GM12878 (cell line): ENCODE results near the gene DCDC2.

Experiments
- BMI1 ChIP-seq: fragments of 450-650 bp; IDR thresholded peaks from 2 replicates; pipeline ENCODE4 v1.6.1; 2016; ENCODE audit warnings: mild to moderate bottlenecking, moderate library complexity, borderline replicate concordance
- NBN ChIP-seq: fragments of 450-650 bp; IDR thresholded peaks from 2 replicates; pipeline ENCODE4 v1.6.1; 2016
- POLR2A ChIP-seq: IDR thresholded peaks from 2 replicates; pipeline ENCODE4 v1.6.1; 2011; ENCODE audit warnings: low read depth, mild to moderate bottlenecking, low read length
- POLR2AphosphoS2 ChIP-seq: IDR thresholded peaks from 2 replicates; pipeline ENCODE4 v1.6.1; 2011; ENCODE audit warnings: low read depth, mild to moderate bottlenecking, low read length, improper control_type of control experiment, moderate library complexity
- RCOR1 ChIP-seq: conservative IDR thresholded peaks from 2 replicates; pipeline ENCODE4 v1.6.1; 2012; ENCODE audit warnings: low read depth, low read length, improper control_type of control experiment
- STAT1 ChIP-seq: fragments of 450-650 bp; conservative IDR thresholded peaks from 2 replicates; pipeline ENCODE4 v1.6.1; 2014; ENCODE audit warnings: antibody characterized with exemption, mild to moderate bottlenecking
- ZNF24 ChIP-seq: fragments of 450-650 bp; IDR thresholded peaks from 2 replicates; pipeline ENCODE4 v1.6.1; 2017; ENCODE audit warnings: antibody characterized with exemption, mild to moderate bottlenecking
- TF ChIP-seq, protein P1 (sequence below): IDR thresholded peaks from 2 replicates; pipeline ENCODE4 v1.6.1; 2012; ENCODE audit warnings: low read depth, low read length, improper control_type of control experiment
- TF ChIP-seq, protein P2 (sequence below): IDR thresholded peaks from 2 replicates; pipeline ENCODE4 v1.6.1; 2012; ENCODE audit warnings: low read depth, low read length, improper control_type of control experiment
- TF ChIP-seq, protein P3 (sequence below), 3 experiments: IDR thresholded peaks in 2 of 3; conservative IDR thresholded peaks in 1 of 3; 2 replicates each; pipeline ENCODE4 v1.5.1; 2011; ENCODE audit warnings: low read depth in 3 of 3, low read length in 3 of 3, mild to moderate bottlenecking in 3 of 3, control low read depth in 2 of 3, moderate library complexity in 2 of 3, inconsistent platforms in 1 of 3, mixed read lengths in 1 of 3; ENCODE audit not compliant: control insufficient read depth in 2 of 3, insufficient read depth in 1 of 3; ENCODE audit errors: extremely low read depth in 1 of 3
- TF ChIP-seq, protein P4 (sequence below): fragments of 450-650 bp; IDR thresholded peaks from 2 replicates; pipeline ENCODE4 v1.6.1; 2017; ENCODE audit warnings: mild to moderate bottlenecking
- TF ChIP-seq, protein P5 (sequence below): fragments of 450-650 bp; IDR thresholded peaks from 2 replicates; pipeline ENCODE4 v1.6.1; 2017; ENCODE audit warnings: mild to moderate bottlenecking, low read depth, inconsistent platforms; ENCODE audit not compliant: poor library complexity, severe bottlenecking
- TF ChIP-seq, protein P6 (sequence below): IDR thresholded peaks from 2 replicates; pipeline ENCODE4 v1.6.1; 2012; ENCODE audit warnings: improper control_type of control experiment, low read depth, low read length; ENCODE audit not compliant: insufficient replicate concordance

DNA sequence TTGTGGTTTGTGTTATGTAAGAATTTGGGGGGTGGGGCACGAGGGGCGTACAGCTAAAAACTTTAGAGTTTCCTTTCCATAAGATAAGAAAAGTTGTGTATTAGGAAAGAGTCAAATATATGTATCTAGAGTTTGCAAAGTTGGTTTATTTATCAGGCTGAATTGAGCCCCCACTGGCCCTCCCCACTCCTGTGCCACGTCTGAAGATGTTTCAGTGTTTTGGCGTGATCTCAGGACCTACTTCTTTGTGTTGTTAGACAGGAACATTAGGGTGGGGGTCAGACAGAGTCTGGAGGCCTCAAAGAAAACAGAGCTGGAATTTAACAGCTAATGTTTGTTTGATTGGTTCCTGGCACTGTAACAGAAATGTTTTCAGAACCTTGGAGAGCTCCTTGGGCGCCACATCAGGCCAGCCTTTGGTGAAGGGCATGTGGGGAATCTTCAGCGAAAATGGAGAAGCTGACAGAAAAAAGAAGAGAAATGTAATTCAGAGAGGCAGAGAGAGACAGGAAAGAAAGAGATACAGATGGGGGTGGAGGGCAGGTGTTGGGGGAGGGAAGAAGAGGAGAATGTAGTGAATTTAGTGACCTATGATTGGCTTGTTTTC, 231.2 kb downstream of the DCDC2 start:
- TF ChIP-seq, protein P1, sequence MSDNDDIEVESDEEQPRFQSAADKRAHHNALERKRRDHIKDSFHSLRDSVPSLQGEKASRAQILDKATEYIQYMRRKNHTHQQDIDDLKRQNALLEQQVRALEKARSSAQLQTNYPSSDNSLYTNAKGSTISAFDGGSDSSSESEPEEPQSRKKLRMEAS: no peak
- no peak for TF ChIP-seq BMI1
- TF ChIP-seq, protein P2, sequence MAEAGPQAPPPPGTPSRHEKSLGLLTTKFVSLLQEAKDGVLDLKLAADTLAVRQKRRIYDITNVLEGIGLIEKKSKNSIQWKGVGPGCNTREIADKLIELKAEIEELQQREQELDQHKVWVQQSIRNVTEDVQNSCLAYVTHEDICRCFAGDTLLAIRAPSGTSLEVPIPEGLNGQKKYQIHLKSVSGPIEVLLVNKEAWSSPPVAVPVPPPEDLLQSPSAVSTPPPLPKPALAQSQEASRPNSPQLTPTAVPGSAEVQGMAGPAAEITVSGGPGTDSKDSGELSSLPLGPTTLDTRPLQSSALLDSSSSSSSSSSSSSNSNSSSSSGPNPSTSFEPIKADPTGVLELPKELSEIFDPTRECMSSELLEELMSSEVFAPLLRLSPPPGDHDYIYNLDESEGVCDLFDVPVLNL: no peak
- TF ChIP-seq, protein P3, sequence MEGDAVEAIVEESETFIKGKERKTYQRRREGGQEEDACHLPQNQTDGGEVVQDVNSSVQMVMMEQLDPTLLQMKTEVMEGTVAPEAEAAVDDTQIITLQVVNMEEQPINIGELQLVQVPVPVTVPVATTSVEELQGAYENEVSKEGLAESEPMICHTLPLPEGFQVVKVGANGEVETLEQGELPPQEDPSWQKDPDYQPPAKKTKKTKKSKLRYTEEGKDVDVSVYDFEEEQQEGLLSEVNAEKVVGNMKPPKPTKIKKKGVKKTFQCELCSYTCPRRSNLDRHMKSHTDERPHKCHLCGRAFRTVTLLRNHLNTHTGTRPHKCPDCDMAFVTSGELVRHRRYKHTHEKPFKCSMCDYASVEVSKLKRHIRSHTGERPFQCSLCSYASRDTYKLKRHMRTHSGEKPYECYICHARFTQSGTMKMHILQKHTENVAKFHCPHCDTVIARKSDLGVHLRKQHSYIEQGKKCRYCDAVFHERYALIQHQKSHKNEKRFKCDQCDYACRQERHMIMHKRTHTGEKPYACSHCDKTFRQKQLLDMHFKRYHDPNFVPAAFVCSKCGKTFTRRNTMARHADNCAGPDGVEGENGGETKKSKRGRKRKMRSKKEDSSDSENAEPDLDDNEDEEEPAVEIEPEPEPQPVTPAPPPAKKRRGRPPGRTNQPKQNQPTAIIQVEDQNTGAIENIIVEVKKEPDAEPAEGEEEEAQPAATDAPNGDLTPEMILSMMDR (IDR thresholded peaks at IDR 0.05 in 2 of 3, conservative IDR thresholded peaks at IDR 0.05 in 1 of 3; ENCODE audit: control insufficient read depth in 2 of 3, extremely low read depth in 1 of 3, insufficient read depth in 1 of 3, low read depth in 3 of 3, low read length in 3 of 3): no peak
- TF ChIP-seq POLR2AphosphoS2: no peak
- TF ChIP-seq, protein P4, sequence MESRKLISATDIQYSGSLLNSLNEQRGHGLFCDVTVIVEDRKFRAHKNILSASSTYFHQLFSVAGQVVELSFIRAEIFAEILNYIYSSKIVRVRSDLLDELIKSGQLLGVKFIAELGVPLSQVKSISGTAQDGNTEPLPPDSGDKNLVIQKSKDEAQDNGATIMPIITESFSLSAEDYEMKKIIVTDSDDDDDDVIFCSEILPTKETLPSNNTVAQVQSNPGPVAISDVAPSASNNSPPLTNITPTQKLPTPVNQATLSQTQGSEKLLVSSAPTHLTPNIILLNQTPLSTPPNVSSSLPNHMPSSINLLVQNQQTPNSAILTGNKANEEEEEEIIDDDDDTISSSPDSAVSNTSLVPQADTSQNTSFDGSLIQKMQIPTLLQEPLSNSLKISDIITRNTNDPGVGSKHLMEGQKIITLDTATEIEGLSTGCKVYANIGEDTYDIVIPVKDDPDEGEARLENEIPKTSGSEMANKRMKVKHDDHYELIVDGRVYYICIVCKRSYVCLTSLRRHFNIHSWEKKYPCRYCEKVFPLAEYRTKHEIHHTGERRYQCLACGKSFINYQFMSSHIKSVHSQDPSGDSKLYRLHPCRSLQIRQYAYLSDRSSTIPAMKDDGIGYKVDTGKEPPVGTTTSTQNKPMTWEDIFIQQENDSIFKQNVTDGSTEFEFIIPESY: no peak
- no peak for TF ChIP-seq ZNF24
- TF ChIP-seq, protein P5, sequence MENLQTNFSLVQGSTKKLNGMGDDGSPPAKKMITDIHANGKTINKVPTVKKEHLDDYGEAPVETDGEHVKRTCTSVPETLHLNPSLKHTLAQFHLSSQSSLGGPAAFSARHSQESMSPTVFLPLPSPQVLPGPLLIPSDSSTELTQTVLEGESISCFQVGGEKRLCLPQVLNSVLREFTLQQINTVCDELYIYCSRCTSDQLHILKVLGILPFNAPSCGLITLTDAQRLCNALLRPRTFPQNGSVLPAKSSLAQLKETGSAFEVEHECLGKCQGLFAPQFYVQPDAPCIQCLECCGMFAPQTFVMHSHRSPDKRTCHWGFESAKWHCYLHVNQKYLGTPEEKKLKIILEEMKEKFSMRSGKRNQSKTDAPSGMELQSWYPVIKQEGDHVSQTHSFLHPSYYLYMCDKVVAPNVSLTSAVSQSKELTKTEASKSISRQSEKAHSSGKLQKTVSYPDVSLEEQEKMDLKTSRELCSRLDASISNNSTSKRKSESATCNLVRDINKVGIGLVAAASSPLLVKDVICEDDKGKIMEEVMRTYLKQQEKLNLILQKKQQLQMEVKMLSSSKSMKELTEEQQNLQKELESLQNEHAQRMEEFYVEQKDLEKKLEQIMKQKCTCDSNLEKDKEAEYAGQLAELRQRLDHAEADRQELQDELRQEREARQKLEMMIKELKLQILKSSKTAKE: no peak
- no peak for TF ChIP-seq RCOR1
- no peak for TF ChIP-seq STAT1
- no peak for TF ChIP-seq POLR2A
- TF ChIP-seq, protein P6, sequence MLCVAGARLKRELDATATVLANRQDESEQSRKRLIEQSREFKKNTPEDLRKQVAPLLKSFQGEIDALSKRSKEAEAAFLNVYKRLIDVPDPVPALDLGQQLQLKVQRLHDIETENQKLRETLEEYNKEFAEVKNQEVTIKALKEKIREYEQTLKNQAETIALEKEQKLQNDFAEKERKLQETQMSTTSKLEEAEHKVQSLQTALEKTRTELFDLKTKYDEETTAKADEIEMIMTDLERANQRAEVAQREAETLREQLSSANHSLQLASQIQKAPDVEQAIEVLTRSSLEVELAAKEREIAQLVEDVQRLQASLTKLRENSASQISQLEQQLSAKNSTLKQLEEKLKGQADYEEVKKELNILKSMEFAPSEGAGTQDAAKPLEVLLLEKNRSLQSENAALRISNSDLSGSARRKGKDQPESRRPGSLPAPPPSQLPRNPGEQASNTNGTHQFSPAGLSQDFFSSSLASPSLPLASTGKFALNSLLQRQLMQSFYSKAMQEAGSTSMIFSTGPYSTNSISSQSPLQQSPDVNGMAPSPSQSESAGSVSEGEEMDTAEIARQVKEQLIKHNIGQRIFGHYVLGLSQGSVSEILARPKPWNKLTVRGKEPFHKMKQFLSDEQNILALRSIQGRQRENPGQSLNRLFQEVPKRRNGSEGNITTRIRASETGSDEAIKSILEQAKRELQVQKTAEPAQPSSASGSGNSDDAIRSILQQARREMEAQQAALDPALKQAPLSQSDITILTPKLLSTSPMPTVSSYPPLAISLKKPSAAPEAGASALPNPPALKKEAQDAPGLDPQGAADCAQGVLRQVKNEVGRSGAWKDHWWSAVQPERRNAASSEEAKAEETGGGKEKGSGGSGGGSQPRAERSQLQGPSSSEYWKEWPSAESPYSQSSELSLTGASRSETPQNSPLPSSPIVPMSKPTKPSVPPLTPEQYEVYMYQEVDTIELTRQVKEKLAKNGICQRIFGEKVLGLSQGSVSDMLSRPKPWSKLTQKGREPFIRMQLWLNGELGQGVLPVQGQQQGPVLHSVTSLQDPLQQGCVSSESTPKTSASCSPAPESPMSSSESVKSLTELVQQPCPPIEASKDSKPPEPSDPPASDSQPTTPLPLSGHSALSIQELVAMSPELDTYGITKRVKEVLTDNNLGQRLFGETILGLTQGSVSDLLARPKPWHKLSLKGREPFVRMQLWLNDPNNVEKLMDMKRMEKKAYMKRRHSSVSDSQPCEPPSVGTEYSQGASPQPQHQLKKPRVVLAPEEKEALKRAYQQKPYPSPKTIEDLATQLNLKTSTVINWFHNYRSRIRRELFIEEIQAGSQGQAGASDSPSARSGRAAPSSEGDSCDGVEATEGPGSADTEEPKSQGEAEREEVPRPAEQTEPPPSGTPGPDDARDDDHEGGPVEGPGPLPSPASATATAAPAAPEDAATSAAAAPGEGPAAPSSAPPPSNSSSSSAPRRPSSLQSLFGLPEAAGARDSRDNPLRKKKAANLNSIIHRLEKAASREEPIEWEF: no peak
- TF ChIP-seq NBN: no peak
